C4-2B (cell line): Measurements from ENCODE around the gene UVRAG.

Source experiments
- H3K27ac ChIP-seq: fragments of 450-650 bp; 2 replicates; pipeline ENCODE4 v1.5.1; 2017
- ZFX ChIP-seq: fragments of 450-650 bp; IDR thresholded peaks from 2 replicates; pipeline ENCODE4 v1.6.1; 2017
- TF ChIP-seq, protein P1 (sequence below): fragments of 450-650 bp; conservative IDR thresholded peaks from 2 replicates; pipeline ENCODE4 v1.5.1; 2017; ENCODE audit warnings: mild to moderate bottlenecking

UVRAG gene

DNA sequence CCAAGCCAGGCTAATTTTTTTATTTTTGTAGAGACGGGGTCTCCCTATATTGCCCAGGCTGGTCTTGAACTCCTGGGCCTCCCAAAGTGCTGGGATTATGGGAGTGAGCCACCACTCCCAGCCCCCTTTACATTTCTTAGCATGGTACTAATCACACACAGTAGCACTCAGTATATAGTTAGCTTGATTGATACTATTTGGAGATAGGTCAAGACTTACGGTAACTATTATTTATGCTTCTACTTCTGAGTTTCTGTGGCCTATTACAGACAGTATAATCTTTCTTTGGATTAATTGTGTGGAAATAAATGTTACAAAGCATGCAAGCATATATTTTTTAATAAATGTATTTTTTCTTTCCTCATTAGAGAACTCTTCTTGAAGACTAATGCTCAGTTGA lies 192.2 kb downstream of the UVRAG start:
- no peak overlapping the region for H3K27ac ChIP-seq
- TF ChIP-seq, protein P1, sequence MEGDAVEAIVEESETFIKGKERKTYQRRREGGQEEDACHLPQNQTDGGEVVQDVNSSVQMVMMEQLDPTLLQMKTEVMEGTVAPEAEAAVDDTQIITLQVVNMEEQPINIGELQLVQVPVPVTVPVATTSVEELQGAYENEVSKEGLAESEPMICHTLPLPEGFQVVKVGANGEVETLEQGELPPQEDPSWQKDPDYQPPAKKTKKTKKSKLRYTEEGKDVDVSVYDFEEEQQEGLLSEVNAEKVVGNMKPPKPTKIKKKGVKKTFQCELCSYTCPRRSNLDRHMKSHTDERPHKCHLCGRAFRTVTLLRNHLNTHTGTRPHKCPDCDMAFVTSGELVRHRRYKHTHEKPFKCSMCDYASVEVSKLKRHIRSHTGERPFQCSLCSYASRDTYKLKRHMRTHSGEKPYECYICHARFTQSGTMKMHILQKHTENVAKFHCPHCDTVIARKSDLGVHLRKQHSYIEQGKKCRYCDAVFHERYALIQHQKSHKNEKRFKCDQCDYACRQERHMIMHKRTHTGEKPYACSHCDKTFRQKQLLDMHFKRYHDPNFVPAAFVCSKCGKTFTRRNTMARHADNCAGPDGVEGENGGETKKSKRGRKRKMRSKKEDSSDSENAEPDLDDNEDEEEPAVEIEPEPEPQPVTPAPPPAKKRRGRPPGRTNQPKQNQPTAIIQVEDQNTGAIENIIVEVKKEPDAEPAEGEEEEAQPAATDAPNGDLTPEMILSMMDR = no peak
- TF ChIP-seq ZFX = no peak

- TF ChIP-seq, protein P1 = no peak
- H3K27ac ChIP-seq = no peak overlapping the region
Measured at GRCh38 chr11:76008474-76008873, 193.5 kb downstream of the UVRAG start.

GRCh38 chr11:76010051-76010450 lies 195.0 kb downstream of the UVRAG start:
- no peak for TF ChIP-seq ZFX
- TF ChIP-seq, protein P1 = no peak

DNA sequence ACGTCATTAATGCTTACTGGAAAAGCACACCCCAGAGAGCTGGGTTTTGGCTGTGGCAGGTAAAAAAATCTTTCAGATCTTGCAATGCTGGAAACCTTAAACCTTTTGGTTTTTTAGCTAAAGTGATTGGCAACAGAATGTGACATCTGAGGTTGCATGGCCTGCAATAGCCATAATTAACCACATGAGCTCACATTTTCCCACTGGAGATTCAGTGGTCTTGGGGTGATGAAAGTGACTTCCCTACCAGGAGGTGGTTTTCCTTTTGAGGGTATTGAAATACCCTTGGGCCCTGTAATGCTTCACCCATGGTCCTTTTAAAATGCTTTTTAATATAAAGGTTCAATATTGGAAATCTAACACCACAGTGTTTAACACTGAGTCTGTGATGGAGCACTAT lies 198.5 kb downstream of the UVRAG start:
- TF ChIP-seq, protein P1 = no peak
- no peak for TF ChIP-seq ZFX
- H3K27ac ChIP-seq = no peak overlapping the region

More at GRCh38 chr11:76010051-76010450, 195.0 kb downstream of the UVRAG start:
- H3K27ac ChIP-seq = no peak overlapping the region

DNA sequence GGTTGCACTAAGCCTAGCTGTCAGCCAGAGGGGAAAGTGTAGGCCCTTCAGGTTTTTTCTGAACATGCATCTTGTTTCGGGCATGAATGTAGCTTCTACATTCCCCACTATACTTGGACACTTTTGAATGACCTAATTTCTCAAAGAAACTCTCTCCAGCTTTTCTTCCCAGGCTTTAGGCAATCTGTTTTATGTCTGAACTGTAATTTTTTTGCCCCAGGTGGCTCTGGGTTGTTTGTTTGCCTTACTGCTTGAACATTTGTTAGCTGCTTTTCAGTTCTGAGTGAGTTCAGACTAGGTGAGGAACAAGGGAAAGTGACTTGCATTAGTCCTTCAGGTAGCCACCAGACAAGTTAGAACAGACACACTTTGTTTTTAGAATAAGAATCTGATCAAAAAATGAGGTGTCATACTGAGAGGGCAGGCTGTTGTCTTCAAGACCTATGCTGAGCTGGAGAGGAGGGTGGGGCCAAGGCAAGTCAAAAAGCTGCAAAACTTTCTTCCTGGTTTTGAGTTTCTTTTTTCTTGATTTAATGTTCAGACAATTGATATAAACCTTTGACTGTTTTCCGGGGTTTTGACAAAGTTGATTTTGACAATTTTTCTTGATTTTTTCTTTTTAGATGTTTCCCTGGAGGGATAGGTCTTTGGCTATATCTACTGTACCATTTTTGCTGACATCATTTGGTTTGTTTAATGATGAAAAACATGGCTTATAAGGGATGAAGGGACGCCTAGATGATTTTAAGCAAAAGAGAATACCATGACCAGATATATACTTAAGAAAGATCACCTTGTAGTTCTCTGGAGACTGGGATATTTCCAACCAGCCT lies 208.4 kb downstream of the UVRAG start:
- no peak overlapping the region for H3K27ac ChIP-seq
- TF ChIP-seq ZFX = no peak
- TF ChIP-seq, protein P1 = no peak

GRCh38 chr11:76025068-76025467 lies 210.1 kb downstream of the UVRAG start:
- TF ChIP-seq ZFX = no peak
- TF ChIP-seq, protein P1 = no peak
- H3K27ac ChIP-seq = no peak overlapping the region

DNA sequence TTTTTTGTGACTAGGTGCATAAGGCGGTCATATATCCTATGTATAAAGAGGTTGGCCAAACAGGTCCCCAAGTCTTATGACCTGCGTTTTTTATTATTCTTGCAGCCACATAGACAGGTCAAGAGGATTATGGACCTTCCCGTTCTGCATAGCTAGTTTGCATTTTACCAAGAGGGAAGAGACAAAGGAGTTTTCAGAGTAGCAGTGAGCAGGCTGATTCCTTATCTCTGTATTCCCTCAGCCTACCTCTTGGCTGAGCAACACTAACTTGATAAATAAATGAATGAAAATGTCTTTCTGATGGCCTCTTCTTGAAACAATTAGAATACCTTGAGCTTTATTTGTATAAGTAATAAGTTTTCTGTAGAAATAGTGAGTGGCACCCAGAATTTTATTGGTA lies 210.8 kb downstream of the UVRAG start:
- no peak overlapping the region for H3K27ac ChIP-seq
- TF ChIP-seq, protein P1 = no peak
- TF ChIP-seq ZFX = no peak
